Tibial artery (tissue), 4 donors: ENCODE measurements around the gene STXBP3.

ENCODE experiments used
- DNase-seq, 2 donors: peaks; one replicate each; pipeline ENCODE4 v3.0.0-alpha.2; 2019
- H3K27ac ChIP-seq, 2 donors: fragments of 200-600 bp; sonication (generic) in 1 of 2; 1 replicate in 1 of 2; 2 replicates in 1 of 2; pipeline ENCODE4 v1.5.1; 2018 to 2019; ENCODE audit warnings: mild to moderate bottlenecking in 1 of 2
- H3K27me3 ChIP-seq, 2 donors: fragments of 200-600 bp; sonication (generic) in 1 of 2; one replicate each; pipeline versions ENCODE4 v1.5.1 to v1.6.0; 2016 to 2019
- H3K36me3 ChIP-seq, 3 donors: fragments of 200-600 bp; sonication (generic) in 2 of 3; one replicate each; pipeline ENCODE4 v1.5.1; 2016 to 2019; ENCODE audit warnings: mild to moderate bottlenecking in 2 of 3
- H3K4me1 ChIP-seq, 4 donors: fragments of 200-600 bp; sonication (generic) in 2 of 4; 1 replicate in 3 of 4; 2 replicates in 1 of 4; pipeline ENCODE4 v1.5.1; 2016 to 2019
- H3K4me3 ChIP-seq, 2 donors: fragments of 200-600 bp; sonication (generic) in 1 of 2; 1 replicate in 1 of 2; 2 replicates in 1 of 2; pipeline ENCODE4 v1.5.1; 2018 to 2019; ENCODE audit warnings: mild to moderate bottlenecking in 2 of 2
- H3K9me3 ChIP-seq, 3 donors: fragments of 200-600 bp; sonication (generic) in 1 of 3; one replicate each; pipeline ENCODE4 v1.5.1; 2016 to 2019
- intact Hi-C: fragments of 100-400 bp; cut with DNase I; formaldehyde crosslinking; loops from one replicate; pipeline ENCODE4 v1.15.0; 2023; ENCODE audit warnings: low total_unique reads
- TF ChIP-seq, protein P1 (sequence below), 2 experiments: fragments of 200-600 bp in 1 of 2; fragments of 450-650 bp in 1 of 2; IDR thresholded peaks; one replicate each; pipeline ENCODE4 v1.5.1; 2017 to 2019; ENCODE audit warnings: antibody characterized with exemption in 2 of 2, mild to moderate bottlenecking in 1 of 2, moderate library complexity in 1 of 2

Gene STXBP3

DNA sequence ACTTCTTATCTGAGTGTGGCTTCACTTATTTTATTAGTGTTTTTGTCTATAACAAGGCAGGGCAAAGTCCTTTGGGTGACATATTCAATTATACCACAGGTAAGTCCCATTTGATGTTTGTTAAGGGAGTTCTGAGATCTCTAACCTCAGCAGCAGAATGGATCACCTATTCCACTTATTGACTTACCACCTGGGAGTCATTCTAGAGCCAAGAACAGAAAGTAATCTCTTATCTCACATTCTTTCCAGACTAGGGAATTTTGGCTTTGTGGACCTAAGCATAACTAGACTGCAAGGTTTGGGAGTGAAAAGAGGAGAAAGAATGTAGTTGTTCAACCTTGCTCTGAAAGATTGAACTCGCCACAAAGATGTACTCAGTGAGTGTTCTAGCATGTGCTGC, 20.6 kb upstream of the STXBP3 start:
- TF ChIP-seq, protein P1, sequence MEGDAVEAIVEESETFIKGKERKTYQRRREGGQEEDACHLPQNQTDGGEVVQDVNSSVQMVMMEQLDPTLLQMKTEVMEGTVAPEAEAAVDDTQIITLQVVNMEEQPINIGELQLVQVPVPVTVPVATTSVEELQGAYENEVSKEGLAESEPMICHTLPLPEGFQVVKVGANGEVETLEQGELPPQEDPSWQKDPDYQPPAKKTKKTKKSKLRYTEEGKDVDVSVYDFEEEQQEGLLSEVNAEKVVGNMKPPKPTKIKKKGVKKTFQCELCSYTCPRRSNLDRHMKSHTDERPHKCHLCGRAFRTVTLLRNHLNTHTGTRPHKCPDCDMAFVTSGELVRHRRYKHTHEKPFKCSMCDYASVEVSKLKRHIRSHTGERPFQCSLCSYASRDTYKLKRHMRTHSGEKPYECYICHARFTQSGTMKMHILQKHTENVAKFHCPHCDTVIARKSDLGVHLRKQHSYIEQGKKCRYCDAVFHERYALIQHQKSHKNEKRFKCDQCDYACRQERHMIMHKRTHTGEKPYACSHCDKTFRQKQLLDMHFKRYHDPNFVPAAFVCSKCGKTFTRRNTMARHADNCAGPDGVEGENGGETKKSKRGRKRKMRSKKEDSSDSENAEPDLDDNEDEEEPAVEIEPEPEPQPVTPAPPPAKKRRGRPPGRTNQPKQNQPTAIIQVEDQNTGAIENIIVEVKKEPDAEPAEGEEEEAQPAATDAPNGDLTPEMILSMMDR (IDR thresholded peaks at IDR 0.05), result no peak
- no peak overlapping the region for H3K27ac ChIP-seq

DNA sequence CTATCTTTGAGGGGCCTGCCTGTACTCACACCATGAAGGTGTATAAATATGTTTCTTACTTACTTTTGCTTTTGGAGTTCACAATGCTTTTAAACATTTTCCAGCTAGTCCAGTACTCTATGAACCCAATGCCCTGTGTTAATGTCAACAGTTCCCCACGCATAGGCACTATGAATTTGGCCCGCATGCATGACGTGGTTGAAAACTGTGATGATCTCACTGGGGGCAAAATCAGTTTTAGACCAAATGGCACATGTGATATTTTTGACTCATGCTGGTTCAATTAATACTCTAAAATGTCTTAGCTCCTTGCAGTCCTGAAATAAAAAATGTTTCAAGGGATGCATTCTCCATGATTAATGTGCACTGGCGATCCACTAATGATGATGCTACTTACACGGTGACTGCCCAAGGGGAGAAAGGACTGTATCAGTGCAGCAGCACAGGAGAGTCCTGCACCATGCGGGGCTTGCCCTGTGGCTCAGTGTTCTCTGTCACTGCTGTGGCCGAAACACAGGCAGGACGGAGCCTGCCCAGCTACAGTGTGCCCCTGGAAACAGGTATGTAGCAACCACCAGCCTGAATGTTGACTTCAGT, 18.0 kb upstream of the STXBP3 start:
- H3K36me3 ChIP-seq, result no peaks in the 10 kb centered on the region
- no peak for DNase-seq
- TF ChIP-seq, protein P1 (IDR thresholded peaks at IDR 0.05), result no peak
- H3K4me3 ChIP-seq, result no peak overlapping the region
- H3K4me1 ChIP-seq, result peaks cover 0 to 2% (median 0%) of the 10 kb centered on the region in 4 donors
- no peaks in the 10 kb centered on the region for H3K9me3 ChIP-seq
- intact Hi-C loops, result no loop called here
- no peaks in the 10 kb centered on the region for H3K27me3 ChIP-seq
- H3K27ac ChIP-seq, result no peak overlapping the region

More for the DNA sequence above, 20.6 kb upstream of the STXBP3 start:
- no peaks in the 10 kb centered on the region for H3K27me3 ChIP-seq
- H3K4me1 ChIP-seq, result peaks cover 0 to 8% (median 0%) of the 10 kb centered on the region in 4 donors
- intact Hi-C loops, result no loop called here
- no peaks in the 10 kb centered on the region for H3K36me3 ChIP-seq
- H3K4me3 ChIP-seq, result no peak overlapping the region
- DNase-seq, result no peak
- H3K9me3 ChIP-seq, result no peaks in the 10 kb centered on the region

DNA sequence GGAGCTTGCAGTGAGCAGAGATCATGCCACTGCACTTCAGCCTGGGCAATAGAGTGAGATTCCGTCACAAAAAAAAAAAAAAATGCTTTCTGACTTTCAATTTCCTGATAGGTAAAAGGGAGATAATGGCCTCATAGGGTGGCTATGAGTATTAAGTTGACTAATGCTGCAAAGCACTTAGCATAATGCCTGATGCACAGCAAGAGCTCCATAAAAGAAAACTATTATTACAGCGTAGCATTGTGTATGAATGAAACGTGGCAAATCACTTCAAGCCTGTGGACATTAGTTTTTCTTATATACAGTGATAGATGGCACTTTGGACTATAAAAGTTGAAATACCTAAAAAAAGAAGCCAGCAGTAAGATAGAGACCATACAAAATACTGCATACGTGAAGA, 17.0 kb upstream of the STXBP3 start:
- Histone ChIP-seq H3K27me3 (no peaks in the 10 kb centered on the region), H3K4me3 (no peak overlapping the region), H3K27ac (no peak overlapping the region), H3K4me1 (no peaks in the 10 kb centered on the region), H3K9me3 (no peaks in the 10 kb centered on the region), H3K36me3 (no peaks in the 10 kb centered on the region)
- DNase-seq, result no peak
- TF ChIP-seq, protein P1 (IDR thresholded peaks at IDR 0.05), result no peak
- intact Hi-C loops, result no loop called here

DNA sequence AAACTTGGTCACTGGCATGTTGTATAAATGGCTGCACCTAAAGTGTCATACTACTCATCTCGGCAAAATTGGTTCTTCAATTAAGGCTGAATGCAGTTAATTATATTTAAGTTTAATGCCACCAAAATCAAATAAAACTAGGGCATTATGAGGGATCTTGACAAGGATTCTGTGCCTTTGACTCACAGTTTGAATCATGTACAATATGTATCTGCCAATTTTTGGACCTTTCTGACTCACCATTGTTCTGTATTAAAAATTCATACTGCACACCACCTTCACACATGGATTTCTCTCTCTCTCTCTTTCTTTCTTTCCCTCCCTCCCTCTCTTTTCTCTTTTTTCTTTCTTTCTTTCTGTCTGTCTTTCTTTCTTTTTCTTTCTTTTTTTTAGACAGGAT, 14.1 kb upstream of the STXBP3 start:
- intact Hi-C loops, result no loop called here
- TF ChIP-seq, protein P1 (IDR thresholded peaks at IDR 0.05), result no peak
- Histone ChIP-seq H3K27me3 (no peaks in the 10 kb centered on the region), H3K4me1 (no peaks in the 10 kb centered on the region), H3K9me3 (no peaks in the 10 kb centered on the region), H3K36me3 (no peaks in the 10 kb centered on the region), H3K27ac (no peak overlapping the region), H3K4me3 (no peak overlapping the region)
- DNase-seq, result no peak

DNA sequence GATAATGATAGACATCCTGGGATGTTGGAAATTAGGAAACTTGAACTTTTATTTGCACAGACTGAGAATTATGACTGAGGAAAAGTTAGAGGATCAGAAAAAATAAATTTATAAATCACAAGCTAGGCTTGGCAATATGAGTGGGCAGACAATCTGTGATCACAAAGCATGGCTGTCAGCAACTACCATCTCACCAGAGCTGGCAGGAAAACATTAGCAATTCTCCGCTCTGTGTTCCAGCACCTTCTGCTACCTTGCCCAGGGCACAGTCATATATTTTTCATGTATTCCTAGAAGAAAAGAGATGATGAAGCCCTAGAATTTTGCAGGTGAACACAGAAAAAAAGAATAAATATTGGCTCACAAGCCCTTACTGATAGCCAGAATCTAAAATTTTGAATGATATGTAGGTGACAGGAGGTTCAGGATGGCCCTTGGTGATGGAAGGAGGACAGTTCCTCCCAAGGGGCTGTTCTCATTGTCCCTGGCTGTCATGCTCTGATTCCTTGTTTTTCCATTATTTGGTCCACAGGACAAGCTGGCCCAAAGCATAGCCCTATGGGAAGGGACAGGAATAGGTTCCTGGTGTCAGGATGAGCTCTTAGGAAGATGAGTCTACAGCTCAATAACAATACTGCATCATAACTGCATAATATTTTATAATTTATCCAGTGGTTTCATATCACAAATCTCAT, 12.2 kb upstream of the STXBP3 start:
- TF ChIP-seq, protein P1 (IDR thresholded peaks at IDR 0.05), result no peak
- intact Hi-C loops, result no loop called here
- Histone ChIP-seq H3K4me3 (no peak overlapping the region), H3K4me1 (no peaks in the 10 kb centered on the region), H3K36me3 (no peaks in the 10 kb centered on the region), H3K9me3 (no peaks in the 10 kb centered on the region), H3K27ac (no peak overlapping the region), H3K27me3 (no peaks in the 10 kb centered on the region)
- DNase-seq, result no peak
